ENCODE measurements around the gene PRRG4.
"Not testable (repeated sequence)": the region's sequence is repeated elsewhere in the genome, so short reads cannot be mapped to it uniquely, and the experiment has no call there.

PRRG4 gene

GRCh38 chr11:32887707-32888383 lies 58.1 kb downstream of the PRRG4 start:
- not testable (repeated sequence) for DNase-seq

- DNase-seq: not testable (repeated sequence)
Measured at GRCh38 chr11:32888384-32888710, 58.6 kb downstream of the PRRG4 start.

- DNase-seq: no peak
Measured at GRCh38 chr11:32888805-32889204, 59.1 kb downstream of the PRRG4 start.

GRCh38 chr11:32890843-32891656 lies 61.3 kb downstream of the PRRG4 start:
- no peak for DNase-seq

GRCh38 chr11:32891657-32892354 lies 62.1 kb downstream of the PRRG4 start:
- no peak for DNase-seq

- peak; percentile 69 for DNase-seq
Measured at GRCh38 chr11:32892355-32893092, 62.8 kb downstream of the PRRG4 start, which contains the start of gene QSER1. Gene QSER1, plus strand, starts transcription at chr11:32892811. Its CDS starts 315 bp downstream, at chr11:32893126.

GRCh38 chr11:32893093-32893342 lies 63.3 kb downstream of the PRRG4 start:
- no peak for DNase-seq

GRCh38 chr11:32893343-32894148 lies 63.8 kb downstream of the PRRG4 start:
- DNase-seq: peak; percentile 53

- DNase-seq: no peak
Measured at GRCh38 chr11:32894149-32894827, 64.6 kb downstream of the PRRG4 start.

GRCh38 chr11:32894921-32895320 lies 65.2 kb downstream of the PRRG4 start:
- DNase-seq: no peak

- DNase-seq: no peak
Measured at GRCh38 chr11:32895471-32895870, 65.7 kb downstream of the PRRG4 start.

GRCh38 chr11:32897103-32897502 lies 67.4 kb downstream of the PRRG4 start:
- no peak for DNase-seq

- no peak for DNase-seq
Measured at GRCh38 chr11:32899438-32899837, 69.7 kb downstream of the PRRG4 start.

- DNase-seq: no peak
Measured at GRCh38 chr11:32902089-32902665, 72.5 kb downstream of the PRRG4 start.

- no peak for DNase-seq
Measured at GRCh38 chr11:32905028-32905667, 75.4 kb downstream of the PRRG4 start.
